MM.1S (cell line): ENCODE data around the gene ECSCR.

Experiments used
- CTCF ChIP-seq: fragments of 300-600 bp; sonication (generic); IDR thresholded peaks from 2 replicates; pipeline ENCODE4 v1.5.1; 2016; ENCODE audit warnings: antibody characterized with exemption, low read length, mixed read lengths
- EZH2 ChIP-seq: fragments of 300-600 bp; sonication (generic); optimal IDR thresholded peaks from 2 replicates; pipeline ENCODE3; 2017; ENCODE audit warnings: low read depth, mild to moderate bottlenecking, antibody characterized with exemption, low read length, mixed read lengths
- EZH2phosphoT487 ChIP-seq: fragments of 300-600 bp; sonication (generic); IDR thresholded peaks from 2 replicates; pipeline ENCODE4 v1.6.1; 2018; ENCODE audit warnings: antibody characterized with exemption, low read length

GRCh38 chr5:139410993-139411828 lies 51.3 kb downstream of the ECSCR start:
- TF ChIP-seq CTCF (no peak), EZH2 (no peak), EZH2phosphoT487 (no peak)
